HEK293T (cell line): Measurements from ENCODE around the gene MVB12B.

Source experiments
- ARNT ChIP-seq: fragments of 450-650 bp; IDR thresholded peaks from 2 replicates; pipeline ENCODE4 v1.6.1; 2017; ENCODE audit warnings: mild to moderate bottlenecking
- BHLHE40 ChIP-seq: fragments of 450-650 bp; IDR thresholded peaks from 2 replicates; pipeline ENCODE4 v1.6.1; 2016; ENCODE audit warnings: mild to moderate bottlenecking, moderate library complexity, borderline replicate concordance
- CTBP1 ChIP-seq: fragments of 450-650 bp; IDR thresholded peaks from 2 replicates; pipeline ENCODE4 v1.6.1; 2016; ENCODE audit warnings: borderline replicate concordance
- ELF4 ChIP-seq: fragments of 450-650 bp; IDR thresholded peaks from 2 replicates; pipeline ENCODE4 v1.6.1; 2017; ENCODE audit warnings: antibody characterized with exemption
- FOXA1 ChIP-seq: fragments of 450-650 bp; IDR thresholded peaks from 2 replicates; pipeline ENCODE4 v1.6.1; 2016; ENCODE audit warnings: mild to moderate bottlenecking
- FOXM1 ChIP-seq: fragments of 450-650 bp; IDR thresholded peaks from 2 replicates; pipeline ENCODE4 v1.6.1; 2017; ENCODE audit warnings: mild to moderate bottlenecking, borderline replicate concordance
- L3MBTL2 ChIP-seq: fragments of 450-650 bp; conservative IDR thresholded peaks from 2 replicates; pipeline ENCODE4 v1.6.1; 2016; ENCODE audit warnings: mild to moderate bottlenecking
- NFRKB ChIP-seq: fragments of 450-650 bp; IDR thresholded peaks from 2 replicates; pipeline ENCODE4 v1.6.1; 2016; ENCODE audit warnings: mild to moderate bottlenecking, moderate library complexity
- SP1 ChIP-seq: fragments of 450-650 bp; IDR thresholded peaks from 2 replicates; pipeline ENCODE4 v1.6.1; 2017
- TARDBP ChIP-seq: fragments of 450-650 bp; IDR thresholded peaks from 2 replicates; pipeline ENCODE4 v1.6.1; 2016
- ZNF384 ChIP-seq: fragments of 450-650 bp; IDR thresholded peaks from 2 replicates; pipeline ENCODE4 v1.6.1; 2016

GRCh38 chr9:126532489-126532888 lies 205.9 kb downstream of the MVB12B start:
- no peak for TF ChIP-seq SP1
- TF ChIP-seq BHLHE40, result no peak
- no peak for TF ChIP-seq FOXM1
- no peak for TF ChIP-seq ARNT
- TF ChIP-seq TARDBP, result no peak
- TF ChIP-seq ELF4, result no peak
- TF ChIP-seq ZNF384, result no peak
- TF ChIP-seq L3MBTL2, result no peak
- no peak for TF ChIP-seq FOXA1
- no peak for TF ChIP-seq CTBP1
- no peak for TF ChIP-seq NFRKB
